CD4-positive, alpha-beta T cell treated with Interferon alpha-2 for 1 hour (primary cell): Measurements from ENCODE around the gene ZBTB5.
"Not testable (repeated sequence)": the region's sequence is repeated elsewhere in the genome, so short reads cannot be mapped to it uniquely, and the experiment has no call there.

Experiments used
- DNase-seq, 2 donors: peaks; one replicate each; pipeline ENCODE4 v3.0.0-alpha.2; 2020 to 2022

ZBTB5 gene, protein sequence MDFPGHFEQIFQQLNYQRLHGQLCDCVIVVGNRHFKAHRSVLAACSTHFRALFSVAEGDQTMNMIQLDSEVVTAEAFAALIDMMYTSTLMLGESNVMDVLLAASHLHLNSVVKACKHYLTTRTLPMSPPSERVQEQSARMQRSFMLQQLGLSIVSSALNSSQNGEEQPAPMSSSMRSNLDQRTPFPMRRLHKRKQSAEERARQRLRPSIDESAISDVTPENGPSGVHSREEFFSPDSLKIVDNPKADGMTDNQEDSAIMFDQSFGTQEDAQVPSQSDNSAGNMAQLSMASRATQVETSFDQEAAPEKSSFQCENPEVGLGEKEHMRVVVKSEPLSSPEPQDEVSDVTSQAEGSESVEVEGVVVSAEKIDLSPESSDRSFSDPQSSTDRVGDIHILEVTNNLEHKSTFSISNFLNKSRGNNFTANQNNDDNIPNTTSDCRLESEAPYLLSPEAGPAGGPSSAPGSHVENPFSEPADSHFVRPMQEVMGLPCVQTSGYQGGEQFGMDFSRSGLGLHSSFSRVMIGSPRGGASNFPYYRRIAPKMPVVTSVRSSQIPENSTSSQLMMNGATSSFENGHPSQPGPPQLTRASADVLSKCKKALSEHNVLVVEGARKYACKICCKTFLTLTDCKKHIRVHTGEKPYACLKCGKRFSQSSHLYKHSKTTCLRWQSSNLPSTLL

DNA sequence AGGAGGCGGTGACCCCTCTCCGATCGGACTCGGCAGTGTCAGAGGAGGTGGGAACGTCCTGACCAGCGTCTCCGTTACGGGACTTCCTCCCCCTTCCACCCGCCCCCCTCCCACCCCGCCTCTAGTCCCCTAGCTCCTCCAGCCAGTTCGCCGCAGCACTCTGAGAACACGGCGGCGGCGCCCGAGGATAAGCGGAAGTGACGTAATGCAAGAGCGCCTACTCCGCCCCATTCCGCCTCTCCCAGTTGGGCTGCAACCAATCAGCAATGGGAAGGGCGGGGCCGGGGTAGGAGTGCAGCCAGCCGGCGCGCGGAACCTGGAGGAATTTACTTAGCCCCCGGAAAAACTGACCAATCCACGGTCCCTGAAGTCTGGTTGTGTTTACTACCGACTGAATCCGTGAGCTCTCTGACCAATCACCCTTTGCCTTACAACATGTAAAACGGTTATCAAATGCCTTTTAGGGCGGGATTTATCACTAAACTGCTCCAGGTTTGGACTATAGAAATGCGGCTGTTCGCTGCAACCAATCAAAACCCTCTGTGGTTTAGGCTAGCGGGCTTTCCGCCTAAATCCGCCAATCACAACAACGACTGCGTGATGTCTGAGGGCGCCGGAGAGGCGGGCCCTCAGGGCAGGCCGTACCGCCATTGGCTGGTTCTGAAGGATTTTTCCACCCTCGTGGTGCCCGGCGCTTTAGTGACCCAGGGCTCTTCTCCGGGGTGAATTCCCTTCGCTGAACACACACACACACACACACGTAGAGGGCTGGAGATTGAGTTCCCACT, at the start of gene ZBTB5:
TSS of gene ZBTB5 (minus strand) at position 202 of the 788 bp plus-strand sequence. CDS start 22,899 bp downstream, outside the sequence.
- DNase-seq: peak; percentile 99

DNA sequence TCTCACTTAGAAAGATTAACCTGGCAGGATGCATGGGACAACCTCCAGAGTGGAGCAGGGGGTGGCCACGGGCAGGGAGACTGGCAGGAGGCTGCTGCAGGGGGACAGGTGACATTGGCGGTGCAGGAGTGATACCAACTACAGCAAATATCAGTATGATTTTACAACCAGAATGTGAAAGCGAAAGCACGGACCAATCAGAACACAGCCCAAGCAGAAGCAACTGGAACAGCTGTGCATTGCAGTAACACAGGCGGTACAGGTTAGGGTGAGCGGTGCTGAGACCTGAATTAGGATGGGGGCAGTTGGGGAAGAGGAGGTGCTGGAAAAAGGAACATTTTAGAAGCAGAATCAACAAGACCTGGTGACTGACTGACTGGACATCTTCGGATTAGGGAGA, 49.7 kb upstream of the ZBTB5 start:
- no peak for DNase-seq

DNA sequence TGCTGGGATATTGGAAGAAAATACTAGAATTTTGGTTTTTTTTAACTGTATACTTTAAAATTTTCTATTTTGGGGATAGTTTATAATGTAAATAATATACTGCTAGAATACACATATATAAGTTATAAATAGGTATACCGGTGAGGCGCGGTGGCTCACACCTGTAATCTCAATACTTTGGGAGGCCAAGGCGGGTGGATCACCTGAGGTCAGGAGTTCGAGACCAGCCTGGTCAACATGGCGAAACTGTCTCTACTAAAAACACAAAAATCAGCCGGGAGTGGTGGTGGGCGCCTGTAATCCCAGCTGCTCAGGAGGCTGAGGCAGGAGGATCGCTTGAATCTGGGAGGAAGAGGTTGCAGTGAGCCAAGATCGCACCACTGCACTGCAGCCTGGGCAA, 49.2 kb upstream of the ZBTB5 start:
- DNase-seq: not testable (repeated sequence)

DNA sequence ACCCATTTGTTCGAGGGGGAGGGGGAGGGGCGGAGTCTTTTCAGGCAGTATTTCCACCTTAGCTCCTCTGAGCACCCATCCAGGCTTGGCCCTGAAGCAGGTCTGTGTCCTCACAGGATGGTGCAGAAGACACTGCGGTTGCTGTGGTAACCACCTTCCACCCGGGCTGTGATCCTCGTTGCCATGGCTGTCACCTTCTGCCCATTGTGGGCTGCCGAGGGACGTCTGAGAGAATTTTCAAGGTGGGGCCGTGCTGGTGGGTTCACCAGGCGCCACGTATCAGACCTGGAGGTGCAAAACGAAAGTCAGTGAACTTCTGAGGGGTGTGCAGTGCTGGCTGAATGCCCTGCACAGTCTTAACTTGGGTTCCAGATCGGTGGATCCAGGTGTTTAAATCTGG, 47.2 kb upstream of the ZBTB5 start:
- peak; percentile 49 to 55 for DNase-seq

DNA sequence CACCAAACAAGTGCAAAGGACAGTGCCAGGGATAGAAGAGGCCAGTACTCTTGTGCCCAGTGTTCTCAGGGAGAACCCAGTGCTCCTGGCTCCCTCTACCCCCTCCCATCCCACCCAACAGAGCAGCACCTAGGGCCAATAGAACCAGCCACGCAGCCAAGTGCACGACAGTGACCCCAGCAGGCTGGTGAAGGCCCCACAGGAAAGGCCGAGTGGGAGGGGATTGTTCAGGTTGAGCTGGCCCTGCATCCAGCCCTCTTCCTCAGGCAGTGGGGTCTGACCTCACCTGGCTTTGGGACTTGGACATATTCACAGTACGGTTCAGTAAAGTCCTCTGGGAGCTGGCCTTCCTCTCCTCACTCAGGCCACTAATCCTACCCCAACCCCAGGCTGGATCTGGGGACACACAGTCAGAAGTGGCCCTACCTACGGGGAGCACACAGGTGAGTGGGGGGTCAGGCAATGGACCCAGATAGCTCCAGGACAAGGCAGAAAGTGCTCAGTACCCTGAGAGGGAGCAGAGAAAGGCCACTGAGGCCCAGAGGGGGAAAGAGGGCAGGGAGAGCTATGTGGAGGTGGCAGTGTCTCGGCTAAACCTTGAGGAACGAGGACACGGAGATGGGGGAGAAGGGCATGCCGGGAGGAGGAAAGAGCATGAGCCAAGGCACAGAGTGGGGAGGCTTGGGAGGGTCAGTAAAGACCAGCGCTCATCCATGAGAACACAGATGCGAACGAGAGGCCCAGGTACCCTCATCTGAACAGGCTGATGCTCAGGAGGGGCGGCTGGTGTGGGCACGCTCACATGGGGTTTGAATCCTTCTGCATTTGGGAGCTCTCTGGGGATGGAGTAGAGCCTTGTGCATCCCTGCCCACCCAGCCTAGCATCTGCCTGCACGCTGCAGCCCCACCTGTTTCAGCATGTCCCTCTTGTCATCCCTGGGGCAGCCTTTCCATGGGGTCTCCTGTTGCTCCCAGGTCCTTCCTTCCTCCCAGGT, 46.1 kb upstream of the ZBTB5 start:
- DNase-seq: no peak

DNA sequence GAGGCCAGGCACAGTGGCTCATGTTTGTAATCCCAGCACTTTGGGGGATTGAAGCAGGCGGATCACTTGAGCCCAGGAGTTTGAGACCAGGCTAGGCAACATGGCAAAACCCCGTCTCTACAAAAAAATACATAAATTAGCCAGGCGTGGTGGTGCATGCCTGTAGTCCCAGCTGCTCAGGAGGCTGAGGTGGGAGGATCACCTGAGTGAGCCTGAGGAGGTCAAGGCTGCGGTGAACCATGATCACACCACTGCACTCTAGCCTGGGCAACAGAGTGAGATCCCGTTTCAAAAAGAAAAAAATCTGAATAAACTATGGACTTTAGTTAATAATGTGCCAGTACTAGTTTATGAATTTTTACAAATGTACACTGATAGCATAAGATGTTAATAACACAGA, 44.8 kb upstream of the ZBTB5 start:
- not testable (repeated sequence) for DNase-seq

DNA sequence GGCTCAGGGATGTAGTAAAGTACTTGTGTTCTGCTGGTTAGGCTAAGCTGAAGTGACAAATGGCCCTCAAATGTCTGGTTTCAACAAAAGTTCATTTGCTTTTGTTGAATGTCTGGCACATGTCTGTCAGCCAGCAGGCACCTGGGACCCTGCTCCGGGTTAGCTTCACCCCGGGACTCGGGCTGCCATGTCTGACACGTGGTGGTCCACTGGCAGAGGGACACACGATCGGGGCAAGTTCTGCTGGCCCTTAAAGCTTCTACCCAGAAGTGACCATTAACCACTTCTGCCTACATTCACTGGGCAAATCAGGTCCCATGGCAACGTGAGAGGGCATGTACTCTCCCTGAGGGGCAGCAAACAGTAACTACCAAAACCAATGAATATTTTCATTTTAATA, 44.3 kb upstream of the ZBTB5 start:
- DNase-seq: no peak

DNA sequence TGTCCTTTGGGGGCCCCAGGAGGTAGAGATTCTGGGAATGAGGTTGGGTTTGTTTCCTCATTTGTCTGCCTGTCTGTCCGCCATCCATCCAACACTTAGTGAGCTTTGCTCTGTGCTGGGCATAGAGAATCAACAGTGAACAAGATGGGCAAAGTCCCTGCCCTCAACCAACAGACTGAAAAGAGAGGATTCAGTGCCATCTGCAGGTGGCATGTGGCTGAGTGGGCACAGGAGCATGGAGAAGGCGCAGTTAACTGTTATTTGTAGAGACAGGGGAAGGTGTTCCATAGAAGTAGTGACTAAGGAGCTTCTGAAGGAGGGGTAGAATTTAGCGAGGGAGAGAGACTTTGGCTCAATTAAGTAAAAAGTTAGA, 43.6 kb upstream of the ZBTB5 start:
- no peak for DNase-seq

DNA sequence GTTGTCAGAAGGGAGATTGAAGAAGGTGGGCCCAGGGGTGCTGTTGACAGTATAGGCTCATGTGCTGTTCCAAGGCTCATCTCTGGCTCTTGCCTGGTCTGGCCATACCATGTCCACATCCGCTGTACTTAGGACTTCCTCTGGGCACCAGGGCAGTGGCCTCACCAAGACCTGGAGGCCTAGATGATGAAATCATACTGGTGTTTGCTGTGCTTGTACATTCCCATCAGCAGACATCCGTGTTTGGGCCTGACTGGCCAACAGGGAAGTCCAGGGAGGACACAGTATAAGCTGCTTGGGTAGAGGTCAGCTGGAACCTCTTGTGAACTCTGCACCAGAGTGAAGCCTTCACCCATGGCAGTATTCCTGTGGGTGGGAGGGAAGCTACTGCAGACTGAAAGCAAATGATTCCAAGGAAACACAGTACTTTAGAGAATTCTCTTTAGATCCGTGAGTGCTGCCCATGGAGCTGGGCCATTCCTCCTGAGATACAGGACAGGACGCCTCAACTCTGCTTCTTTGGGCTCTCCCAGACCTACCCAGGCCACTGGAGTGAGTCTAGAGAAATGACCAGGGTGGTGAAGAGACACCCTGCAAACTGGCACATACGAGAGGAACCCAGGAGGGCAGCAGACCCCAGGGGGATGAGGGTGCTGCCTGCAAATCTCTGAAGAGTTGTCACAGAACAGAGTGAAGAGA, 43.0 kb upstream of the ZBTB5 start:
- DNase-seq: no peak

DNA sequence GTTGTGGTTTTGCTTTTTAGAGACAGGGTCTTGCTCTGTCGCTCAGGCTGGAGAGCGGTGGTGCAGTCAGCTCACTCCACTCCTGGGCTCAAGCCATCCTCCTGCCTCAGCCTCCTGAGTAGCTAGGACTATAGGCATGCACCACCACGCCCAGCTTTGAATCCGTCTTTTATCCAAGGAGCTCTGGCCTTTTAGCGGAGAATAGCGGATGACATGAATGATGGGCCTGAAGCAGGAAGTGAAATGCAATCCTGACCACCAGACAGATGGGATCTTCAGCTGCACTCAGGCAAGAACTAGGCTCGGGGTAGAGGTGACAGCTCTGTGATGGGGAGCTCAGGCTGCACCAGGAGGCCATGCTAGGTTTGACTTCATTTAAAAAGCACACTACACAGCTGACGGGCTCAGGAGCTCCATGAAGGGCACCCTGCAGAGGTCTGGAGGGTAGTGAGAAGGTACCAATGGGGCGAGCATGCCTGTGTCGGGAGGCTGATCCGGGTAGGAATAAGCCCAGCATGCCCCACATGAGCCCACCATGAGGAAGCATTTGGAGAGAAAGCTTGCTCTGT, 42.4 kb upstream of the ZBTB5 start:
- DNase-seq: no peak

DNA sequence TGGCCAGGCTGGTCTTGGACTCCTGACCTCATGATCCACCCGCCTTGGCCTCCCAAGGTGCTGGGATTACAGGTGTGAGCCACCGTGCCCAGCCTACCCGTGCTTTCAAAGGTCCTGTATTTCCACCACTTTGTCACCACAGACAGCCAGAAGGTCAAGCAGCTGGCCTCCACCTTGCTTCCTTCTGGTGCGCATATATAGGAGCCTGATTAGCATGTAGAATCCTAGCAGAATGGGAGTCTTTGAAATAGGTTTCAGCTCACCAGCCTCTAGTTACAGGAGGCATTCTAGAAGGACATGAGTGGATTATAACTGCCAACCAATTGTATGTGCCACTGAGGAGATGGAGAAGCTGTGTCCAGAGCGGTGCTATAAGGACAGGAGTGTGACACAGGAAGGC, 39.4 kb upstream of the ZBTB5 start:
- DNase-seq: no peak

DNA sequence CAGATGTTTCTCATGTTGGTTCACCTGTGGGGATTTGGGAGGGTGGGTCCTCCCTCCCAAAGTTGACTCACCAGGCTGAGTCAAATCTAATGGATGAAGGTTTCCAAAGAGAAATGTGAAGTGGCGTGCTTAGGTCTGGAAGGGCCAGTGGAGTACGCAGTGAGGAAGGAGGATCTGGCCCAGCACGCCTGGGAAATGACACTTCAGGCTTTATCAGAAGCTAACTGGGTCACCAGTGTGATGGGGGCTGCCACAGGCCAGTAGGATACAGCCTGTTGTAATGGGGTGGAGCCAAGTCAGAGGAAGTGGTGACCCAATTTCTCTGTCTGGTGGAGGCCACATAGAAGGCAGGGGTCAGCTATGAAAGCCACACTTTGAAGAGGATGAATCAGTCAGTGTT, 38.5 kb upstream of the ZBTB5 start:
- DNase-seq: peak; percentile 68 to 74

DNA sequence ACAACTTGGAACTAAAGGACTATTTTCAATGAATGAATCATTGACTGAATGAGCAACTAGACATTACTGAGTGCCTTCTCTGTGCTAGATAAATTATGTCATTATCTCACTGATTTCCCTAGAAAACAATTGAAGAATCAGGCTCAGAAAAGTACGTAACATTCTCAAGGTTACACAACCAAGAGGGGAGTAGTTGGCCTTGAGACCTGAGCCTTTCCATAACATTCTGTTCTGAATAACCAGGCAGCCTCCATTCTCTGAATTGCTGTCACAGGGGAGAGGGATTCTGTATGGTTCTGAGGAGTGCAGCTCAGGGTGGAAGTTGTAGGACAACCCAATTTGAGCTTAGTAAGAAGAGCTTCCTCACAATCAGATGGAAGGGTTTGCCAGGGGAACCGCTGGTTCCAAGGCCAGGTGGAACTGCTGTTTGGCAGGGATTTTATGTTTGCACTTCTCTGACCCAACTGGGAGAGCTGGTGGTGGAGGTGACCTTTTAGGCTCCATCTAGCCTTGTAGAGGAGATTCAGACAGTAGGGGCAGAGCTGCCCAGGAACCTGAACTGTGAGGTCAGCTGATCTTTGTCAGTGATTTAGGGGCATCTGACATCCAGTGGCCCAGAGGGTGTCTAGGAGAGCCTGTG, 36.8 kb upstream of the ZBTB5 start:
- DNase-seq: no peak

DNA sequence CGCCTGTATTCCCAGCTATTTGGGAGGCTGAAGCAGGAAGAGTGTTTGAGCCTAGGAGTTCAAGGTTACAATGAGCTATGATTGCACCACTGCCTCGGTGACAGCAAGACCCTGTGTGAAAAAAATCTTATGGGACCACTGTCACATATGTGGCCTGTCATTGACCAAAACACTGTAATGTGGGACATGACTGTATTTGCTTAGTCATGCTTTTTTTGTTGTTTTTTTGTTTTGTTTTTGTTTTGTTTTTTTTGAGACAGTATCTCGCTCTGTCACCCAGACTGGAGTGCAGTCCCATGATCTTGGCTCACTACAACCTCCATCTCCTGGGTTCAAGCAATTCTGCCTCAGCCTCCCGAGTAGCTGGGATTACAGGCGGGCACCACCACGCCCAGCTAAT, 34.0 kb upstream of the ZBTB5 start:
- DNase-seq: no peak

DNA sequence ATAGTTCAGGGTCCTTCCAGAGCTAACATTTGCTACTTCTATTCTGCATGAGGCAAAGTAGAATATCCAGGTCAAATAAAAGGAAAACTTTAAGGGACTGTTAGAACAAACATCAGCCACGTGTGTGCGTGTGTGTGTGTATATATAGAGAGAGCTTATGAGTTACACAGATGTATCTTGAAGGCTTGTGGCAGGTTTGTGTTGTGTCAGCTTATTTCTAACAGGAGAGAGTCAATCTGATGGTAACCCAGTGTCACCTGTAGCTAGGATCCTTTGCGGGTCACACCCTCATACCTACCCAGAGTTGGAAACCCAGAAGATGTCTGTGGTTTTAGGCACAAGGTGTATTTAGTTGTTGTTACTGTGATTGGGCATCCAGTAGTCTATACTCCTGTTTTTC, 33.2 kb upstream of the ZBTB5 start:
- no peak for DNase-seq

DNA sequence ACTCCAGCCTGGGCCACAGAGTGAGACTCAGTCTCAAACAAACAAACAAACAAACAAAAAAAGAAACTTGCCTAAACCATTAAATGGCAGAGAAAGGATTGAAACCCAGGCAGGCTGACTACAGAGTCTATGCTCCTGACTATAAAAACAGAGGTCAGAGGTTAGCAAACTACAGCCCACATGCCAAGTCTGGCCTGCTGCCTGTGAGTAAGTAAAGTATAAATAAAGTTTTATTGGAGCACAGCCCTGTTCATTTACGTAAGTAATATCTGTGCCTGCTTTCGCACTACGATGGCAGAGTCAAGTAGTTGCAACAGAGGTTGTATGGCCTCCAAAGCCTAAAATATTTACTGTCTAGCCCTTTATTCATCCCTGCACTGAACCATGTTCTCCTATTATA, 32.1 kb upstream of the ZBTB5 start:
- no peak for DNase-seq

DNA sequence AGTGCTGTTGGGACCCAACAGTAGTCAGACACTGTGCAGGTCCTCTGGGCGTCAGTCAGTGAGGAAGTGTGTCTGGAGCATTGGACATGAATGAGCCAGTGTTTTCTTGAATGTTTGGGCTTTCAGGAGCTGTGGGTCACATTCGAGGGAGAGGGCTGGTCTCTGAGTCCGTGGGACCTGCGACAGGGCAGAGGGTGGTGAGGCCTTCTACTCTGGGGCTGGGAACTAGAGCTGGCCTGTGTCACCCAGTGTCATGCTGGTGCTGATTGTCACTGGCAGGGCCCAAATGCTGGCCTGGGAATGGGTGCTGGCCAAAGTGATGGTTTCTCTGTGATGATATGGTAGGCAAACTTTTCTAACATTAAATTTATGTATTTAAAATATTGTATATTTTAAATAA, 30.8 kb upstream of the ZBTB5 start:
- DNase-seq: no peak

DNA sequence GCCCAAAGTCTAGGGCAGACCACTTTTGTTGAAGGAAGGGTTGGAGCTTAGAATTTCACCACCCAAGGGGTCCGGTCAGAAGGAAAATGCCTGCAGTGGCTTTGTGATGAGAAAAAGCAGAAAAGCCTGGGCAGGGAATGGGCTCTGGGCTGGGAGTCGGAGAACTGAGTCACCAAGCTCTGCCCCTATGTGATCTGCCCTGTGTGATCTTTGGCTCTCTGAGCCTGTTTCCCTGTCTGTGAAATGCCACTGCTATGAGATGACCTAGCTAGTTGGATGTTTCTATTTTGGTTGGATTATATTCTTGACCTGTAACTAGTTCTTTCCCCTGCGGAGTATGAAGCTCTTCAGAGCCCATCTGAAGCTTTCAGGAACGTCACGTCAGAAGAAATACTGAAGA, 30.3 kb upstream of the ZBTB5 start:
- DNase-seq: no peak

DNA sequence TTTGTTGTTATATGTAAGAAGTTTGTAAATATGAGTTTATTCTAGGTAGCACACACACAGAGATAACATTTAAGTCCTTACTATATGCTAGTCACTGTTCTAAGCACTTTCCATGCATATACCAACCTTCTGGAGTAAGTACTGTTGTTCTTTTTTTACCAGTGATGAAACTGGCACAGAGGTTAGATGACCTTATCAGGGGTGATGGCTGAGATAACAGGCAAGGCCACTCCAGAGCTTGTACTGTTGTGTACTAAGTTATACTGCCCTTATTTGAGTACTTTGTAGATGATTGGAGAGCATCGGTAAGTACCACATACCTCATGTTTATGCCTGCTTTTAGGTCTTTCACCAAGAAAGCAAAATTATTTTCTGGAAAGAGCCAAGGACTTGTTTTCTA, 26.7 kb upstream of the ZBTB5 start:
- no peak for DNase-seq

DNA sequence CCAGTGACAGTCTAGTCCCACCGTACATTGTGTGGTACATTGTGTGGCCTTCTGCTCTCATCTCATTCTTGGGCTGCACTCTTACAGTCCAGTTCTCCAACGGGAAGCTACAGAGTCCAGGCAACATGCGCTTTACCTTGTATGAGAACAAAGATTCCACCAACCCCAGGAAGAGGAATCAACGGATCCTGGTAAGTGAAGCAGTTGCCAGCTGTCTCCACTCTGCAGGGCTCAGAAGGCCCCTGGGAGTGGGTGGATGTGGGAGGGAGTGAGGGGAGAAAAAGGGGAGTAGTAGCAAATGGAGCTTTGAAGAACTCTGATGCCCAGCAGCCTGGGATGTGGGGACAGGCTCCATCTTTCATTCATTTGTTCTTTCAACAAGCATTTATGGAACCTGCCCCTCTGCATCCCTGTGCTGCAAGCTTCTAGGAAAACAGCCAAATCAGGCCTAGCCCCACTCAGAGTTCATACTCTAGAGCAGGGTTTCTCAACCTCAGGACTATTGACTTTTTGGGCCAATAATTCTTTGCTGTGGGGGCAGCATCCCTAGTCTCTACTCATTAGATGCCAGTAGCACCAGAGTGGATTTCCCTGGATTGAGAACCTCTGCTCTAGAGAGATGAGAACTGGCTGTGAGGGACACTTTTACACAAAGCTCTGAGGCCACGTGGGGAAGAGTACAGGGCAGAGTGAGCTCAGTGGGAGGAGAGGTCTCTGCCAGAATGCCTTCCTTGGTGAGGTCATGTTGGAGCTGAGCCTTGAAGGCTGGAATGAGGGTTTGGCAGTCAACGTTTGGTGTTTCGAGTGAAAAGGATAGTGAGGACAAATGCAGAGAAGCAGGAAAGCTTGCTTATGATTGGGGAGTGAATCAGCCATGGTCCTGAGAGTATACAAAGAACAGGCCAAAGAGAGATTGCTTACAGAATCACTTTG, 21.6 kb upstream of the ZBTB5 start:
- no peak for DNase-seq
